Measurements from ENCODE around the gene BCL11A. TPM values are rescaled to one million over a fixed set of nuclear protein-coding genes. Genes with fewer than 3 reads are reported as not detected.

The BCL11A gene
- total RNA-seq, 3 donors from 2014 or later, result 0.64 to 13.5 (median 6.2) TPM

- H3K9me3 ChIP-seq, result no peaks in the 10 kb centered on the region
- intact Hi-C loops (cut with DNase I; ENCODE audit: low total_unique reads), result no loop called here
- TF ChIP-seq CTCF (IDR thresholded peaks at IDR 0.05), result no peak
- no peak for TF ChIP-seq POLR2A (IDR thresholded peaks at IDR 0.05)
- no peak for TF ChIP-seq POLR2AphosphoS5 (IDR thresholded peaks at IDR 0.05)
Measured at GRCh38 chr2:60523963-60524362, 29.5 kb downstream of the BCL11A start.

GRCh38 chr2:60522462-60522861, 31.0 kb downstream of the BCL11A start:
- no peaks in the 10 kb centered on the region for H3K27me3 ChIP-seq
- H3K27ac ChIP-seq, result no peak overlapping the region
- H3K9me3 ChIP-seq, result no peaks in the 10 kb centered on the region
- no peak for TF ChIP-seq POLR2AphosphoS5 (IDR thresholded peaks at IDR 0.05)
- H3K4me3 ChIP-seq, result no peak overlapping the region
- H3K4me1 ChIP-seq, result no peaks in the 10 kb centered on the region
- no peaks in the 10 kb centered on the region for H3K36me3 ChIP-seq
- no peak for DNase-seq (ENCODE audit: low spot score in 2 of 2)
- intact Hi-C loops (cut with DNase I; ENCODE audit: low total_unique reads), result no loop called here

More at GRCh38 chr2:60523963-60524362, 29.5 kb downstream of the BCL11A start:
- no peak overlapping the region for H3K4me3 ChIP-seq
- no peak overlapping the region for H3K27ac ChIP-seq
- H3K36me3 ChIP-seq, result no peaks in the 10 kb centered on the region
- no peaks in the 10 kb centered on the region for H3K27me3 ChIP-seq
- DNase-seq (ENCODE audit: low spot score in 2 of 2), result no peak
- no peaks in the 10 kb centered on the region for H3K4me1 ChIP-seq

- intact Hi-C loops (cut with DNase I; ENCODE audit: low total_unique reads), result no loop called here
- Histone ChIP-seq H3K27me3 (no peaks in the 10 kb centered on the region), H3K36me3 (no peaks in the 10 kb centered on the region), H3K27ac (no peak overlapping the region), H3K4me1 (no peaks in the 10 kb centered on the region), H3K4me3 (no peak overlapping the region), H3K9me3 (no peaks in the 10 kb centered on the region)
- TF ChIP-seq CTCF (IDR thresholded peaks at IDR 0.05) (no peak), POLR2A (IDR thresholded peaks at IDR 0.05) (no peak), POLR2AphosphoS5 (IDR thresholded peaks at IDR 0.05) (no peak)
- no peak for DNase-seq (ENCODE audit: low spot score in 2 of 2)
Measured at GRCh38 chr2:60521626-60522025, 31.8 kb downstream of the BCL11A start.

GRCh38 chr2:60520917-60521539, 32.4 kb downstream of the BCL11A start:
- TF ChIP-seq POLR2A (IDR thresholded peaks at IDR 0.05) (no peak), POLR2AphosphoS5 (IDR thresholded peaks at IDR 0.05) (no peak), CTCF (IDR thresholded peaks at IDR 0.05) (no peak)
- intact Hi-C loops (cut with DNase I; ENCODE audit: low total_unique reads), result no loop called here
- Histone ChIP-seq H3K4me1 (no peaks in the 10 kb centered on the region), H3K27ac (no peak overlapping the region), H3K4me3 (no peak overlapping the region), H3K36me3 (no peaks in the 10 kb centered on the region), H3K9me3 (no peaks in the 10 kb centered on the region), H3K27me3 (no peaks in the 10 kb centered on the region)
- no peak for DNase-seq (ENCODE audit: low spot score in 2 of 2)

GRCh38 chr2:60520151-60520876, 33.1 kb downstream of the BCL11A start:
- Histone ChIP-seq H3K27me3 (no peaks in the 10 kb centered on the region), H3K9me3 (no peaks in the 10 kb centered on the region), H3K27ac (no peak overlapping the region), H3K4me3 (no peak overlapping the region), H3K4me1 (no peaks in the 10 kb centered on the region), H3K36me3 (no peaks in the 10 kb centered on the region)
- no peak for DNase-seq (ENCODE audit: low spot score in 2 of 2)
- TF ChIP-seq POLR2A (IDR thresholded peaks at IDR 0.05) (no peak), CTCF (IDR thresholded peaks at IDR 0.05) (no peak), POLR2AphosphoS5 (IDR thresholded peaks at IDR 0.05) (no peak)
- intact Hi-C loops (cut with DNase I; ENCODE audit: low total_unique reads), result no loop called here
